ENCODE results near the gene C4B. TPM values are rescaled to one million over a fixed set of nuclear protein-coding genes. Genes with fewer than 3 reads are reported as not detected.
"Not testable (repeated sequence)": the region's sequence is repeated elsewhere in the genome, so short reads cannot be mapped to it uniquely, and the experiment has no call there.

C4B gene
- total RNA-seq, 1 donor from 2014 or later, result 38.0 TPM

DNA sequence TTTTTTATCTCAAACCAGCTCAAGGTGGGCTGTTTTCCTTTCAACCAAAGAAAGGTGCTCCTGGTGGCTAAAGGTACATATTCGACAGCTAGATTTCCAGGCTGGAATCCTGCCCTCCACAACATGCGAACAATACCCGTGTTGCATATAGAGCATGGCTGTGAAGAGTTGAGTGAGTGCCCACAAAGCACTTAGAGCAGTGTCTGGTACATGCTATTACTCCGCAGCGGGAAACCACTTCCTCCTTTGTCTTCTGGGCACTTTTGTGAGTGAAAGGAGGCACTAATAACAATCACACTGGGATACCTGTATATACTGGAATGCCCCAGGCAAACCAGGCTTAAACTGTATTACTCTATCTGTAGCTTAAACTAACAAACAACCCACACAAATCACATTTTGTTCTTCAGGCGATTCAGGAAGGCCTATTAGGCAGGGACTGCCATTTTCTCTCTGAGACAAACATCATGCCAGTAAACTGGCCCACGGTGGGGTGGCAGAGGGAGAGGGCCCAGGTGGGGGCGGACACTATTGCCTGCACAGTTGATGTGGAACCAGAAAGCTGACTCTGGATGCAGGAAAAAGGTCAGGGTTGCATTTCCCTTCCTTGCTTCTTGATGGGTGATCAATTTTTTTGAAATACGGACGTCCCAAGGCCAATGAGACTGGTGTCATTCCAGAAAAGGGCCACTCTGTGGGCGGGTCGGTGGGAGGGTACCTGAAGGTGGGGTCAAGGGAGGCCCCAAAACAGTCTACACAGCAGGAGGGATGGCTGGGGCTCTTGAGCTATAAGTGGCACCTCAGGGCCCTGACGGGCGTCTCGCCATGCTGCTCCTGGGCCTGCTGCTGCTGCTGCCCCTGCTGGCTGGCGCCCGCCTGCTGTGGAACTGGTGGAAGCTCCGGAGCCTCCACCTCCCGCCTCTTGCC, 23.3 kb downstream of the C4B start, which contains the start of gene CYP21A2:
TSS of gene CYP21A2 (plus strand) at position 818 of the 927 bp plus-strand sequence. CDS start at position 826, 8 bp downstream.
- not testable (repeated sequence) for DNase-seq

DNA sequence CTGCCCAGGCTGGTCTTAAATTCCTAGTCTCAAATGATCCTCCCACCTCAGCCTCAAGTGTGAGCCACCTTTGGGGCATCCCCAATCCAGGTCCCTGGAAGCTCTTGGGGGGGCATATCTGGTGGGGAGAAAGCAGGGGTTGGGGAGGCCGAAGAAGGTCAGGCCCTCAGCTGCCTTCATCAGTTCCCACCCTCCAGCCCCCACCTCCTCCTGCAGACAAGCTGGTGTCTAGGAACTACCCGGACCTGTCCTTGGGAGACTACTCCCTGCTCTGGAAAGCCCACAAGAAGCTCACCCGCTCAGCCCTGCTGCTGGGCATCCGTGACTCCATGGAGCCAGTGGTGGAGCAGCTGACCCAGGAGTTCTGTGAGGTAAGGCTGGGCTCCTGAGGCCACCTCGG, 24.3 kb downstream of the C4B start:
- DNase-seq, result not testable (repeated sequence)

DNA sequence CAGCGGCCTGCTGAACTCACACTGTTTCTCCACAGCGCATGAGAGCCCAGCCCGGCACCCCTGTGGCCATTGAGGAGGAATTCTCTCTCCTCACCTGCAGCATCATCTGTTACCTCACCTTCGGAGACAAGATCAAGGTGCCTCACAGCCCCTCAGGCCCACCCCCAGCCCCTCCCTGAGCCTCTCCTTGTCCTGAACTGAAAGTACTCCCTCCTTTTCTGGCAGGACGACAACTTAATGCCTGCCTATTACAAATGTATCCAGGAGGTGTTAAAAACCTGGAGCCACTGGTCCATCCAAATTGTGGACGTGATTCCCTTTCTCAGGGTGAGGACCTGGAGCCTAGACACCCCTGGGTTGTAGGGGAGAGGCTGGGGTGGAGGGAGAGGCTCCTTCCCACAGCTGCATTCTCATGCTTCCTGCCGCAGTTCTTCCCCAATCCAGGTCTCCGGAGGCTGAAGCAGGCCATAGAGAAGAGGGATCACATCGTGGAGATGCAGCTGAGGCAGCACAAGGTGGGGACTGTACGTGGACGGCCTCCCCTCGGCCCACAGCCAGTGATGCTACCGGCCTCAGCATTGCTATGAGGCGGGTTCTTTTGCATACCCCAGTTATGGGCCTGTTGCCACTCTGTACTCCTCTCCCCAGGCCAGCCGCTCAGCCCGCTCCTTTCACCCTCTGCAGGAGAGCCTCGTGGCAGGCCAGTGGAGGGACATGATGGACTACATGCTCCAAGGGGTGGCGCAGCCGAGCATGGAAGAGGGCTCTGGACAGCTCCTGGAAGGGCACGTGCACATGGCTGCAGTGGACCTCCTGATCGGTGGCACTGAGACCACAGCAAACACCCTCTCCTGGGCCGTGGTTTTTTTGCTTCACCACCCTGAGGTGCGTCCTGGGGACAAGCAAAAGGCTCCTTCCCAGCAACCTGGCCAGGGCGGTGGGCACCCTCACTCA, 25.0 kb downstream of the C4B start:
- DNase-seq, result not testable (repeated sequence)

DNA sequence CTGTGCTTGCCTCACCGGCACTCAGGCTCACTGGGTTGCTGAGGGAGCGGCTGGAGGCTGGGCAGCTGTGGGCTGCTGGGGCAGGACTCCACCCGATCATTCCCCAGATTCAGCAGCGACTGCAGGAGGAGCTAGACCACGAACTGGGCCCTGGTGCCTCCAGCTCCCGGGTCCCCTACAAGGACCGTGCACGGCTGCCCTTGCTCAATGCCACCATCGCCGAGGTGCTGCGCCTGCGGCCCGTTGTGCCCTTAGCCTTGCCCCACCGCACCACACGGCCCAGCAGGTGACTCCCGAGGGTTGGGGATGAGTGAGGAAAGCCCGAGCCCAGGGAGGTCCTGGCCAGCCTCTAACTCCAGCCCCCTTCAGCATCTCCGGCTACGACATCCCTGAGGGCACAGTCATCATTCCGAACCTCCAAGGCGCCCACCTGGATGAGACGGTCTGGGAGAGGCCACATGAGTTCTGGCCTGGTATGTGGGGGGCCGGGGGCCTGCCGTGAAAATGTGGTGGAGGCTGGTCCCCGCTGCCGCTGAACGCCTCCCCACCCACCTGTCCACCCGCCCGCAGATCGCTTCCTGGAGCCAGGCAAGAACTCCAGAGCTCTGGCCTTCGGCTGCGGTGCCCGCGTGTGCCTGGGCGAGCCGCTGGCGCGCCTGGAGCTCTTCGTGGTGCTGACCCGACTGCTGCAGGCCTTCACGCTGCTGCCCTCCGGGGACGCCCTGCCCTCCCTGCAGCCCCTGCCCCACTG, 25.9 kb downstream of the C4B start:
- not testable (repeated sequence) for DNase-seq

DNA sequence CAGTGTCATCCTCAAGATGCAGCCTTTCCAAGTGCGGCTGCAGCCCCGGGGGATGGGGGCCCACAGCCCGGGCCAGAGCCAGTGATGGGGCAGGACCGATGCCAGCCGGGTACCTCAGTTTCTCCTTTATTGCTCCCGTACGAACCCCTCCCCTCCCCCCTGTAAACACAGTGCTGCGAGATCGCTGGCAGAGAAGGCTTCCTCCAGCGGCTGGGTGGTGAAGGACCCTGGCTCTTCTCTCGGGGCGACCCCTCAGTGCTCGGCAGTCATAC, 26.4 kb downstream of the C4B start:
- not testable (repeated sequence) for DNase-seq

DNA sequence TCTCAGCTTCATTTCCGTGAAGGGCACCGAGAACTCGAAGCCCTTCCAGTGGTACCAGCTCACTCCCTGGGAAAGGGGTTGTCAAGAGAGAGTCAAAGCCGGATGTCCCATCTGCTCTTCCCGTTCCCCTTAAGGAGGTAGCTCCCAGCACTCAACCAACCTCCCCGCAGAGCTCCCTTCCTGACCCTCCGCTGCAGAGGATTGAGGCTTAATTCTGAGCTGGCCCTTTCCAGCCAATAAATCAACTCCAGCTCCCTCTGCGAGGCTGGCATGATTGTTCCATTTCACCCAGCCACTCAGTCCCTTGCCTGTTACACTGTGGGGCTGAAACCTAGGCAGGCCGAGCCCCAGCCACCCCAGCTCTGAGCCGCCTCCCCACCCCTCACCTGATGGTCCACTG, 26.8 kb downstream of the C4B start:
- not testable (repeated sequence) for DNase-seq

DNA sequence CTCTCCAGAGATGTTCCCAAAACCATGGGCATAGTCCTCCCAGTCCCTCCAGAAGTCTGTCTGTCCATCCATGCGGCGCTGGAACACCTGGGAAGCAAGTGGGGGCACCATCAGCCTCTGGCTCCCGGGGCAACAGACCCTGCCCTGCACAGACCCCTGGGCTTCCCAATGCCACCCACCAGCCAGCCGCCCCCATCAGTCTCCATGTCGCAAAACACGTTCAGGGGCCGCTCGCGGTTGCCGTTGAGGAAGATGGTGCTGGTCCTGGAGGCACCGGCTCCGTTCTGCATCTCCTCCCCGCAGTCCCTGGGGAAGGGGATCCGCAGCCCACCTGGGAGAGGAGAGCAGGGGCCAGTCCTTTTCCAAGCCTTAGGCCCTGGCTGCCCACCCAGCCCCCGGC, 27.7 kb downstream of the C4B start:
- not testable (repeated sequence) for DNase-seq

DNA sequence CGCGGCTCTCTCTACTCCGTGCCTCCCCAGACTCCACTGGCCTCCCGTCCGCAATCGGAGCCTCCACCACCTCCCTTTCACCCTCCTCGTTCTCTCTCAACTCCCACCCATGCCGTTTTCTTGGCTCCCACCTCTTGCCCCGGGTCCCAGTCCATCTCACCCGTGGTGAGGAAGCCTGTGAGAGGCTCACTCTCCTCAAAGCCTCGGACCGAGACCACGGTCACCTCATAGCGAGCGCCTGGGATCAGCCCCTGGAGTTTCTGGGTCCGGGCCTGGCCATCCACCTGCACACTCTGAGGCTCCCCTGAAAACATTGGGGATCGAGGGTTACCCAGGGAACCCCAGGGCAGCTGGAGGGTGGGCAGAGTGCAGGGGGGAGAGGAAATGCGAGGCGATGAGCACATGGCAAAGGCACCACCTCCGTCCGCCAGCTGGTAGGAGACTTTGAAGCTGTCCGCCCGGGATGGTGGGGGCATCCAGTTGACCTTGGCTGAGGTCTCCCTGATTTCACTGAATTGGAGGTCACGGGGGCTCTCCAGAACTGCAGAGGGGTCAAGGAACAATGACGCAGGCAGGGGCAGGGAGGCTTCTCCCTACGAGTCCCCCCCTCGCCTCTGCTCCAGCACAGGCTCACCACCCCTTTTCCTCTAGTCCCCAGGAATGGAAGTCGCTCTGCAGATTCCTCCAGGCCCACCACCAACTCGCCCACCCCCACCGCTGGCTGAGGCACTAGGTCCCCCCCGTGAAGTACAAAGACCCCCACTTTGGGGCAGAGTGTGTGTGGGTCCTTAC, 29.2 kb downstream of the C4B start:
- not testable (repeated sequence) for DNase-seq

DNA sequence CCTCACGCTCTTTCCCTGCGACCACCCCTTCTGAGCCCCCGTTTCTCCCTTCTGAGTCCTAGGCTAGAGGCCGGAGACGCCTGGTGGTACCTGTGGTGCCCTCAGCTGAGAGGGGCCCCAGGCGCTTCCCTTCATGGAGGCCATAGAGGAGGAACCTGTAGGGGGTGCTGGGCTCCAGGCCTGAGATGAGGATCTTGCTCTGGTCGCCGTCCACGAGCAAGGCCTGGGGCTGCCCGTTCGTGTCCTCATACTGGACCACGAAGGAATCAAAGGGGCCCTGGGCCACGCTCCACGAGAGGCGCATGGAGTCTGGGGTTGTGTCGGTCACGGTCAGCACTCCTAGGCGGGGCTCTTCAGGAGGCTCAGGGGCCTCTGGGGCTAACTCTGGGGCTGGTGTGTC, 30.3 kb downstream of the C4B start:
- not testable (repeated sequence) for DNase-seq

DNA sequence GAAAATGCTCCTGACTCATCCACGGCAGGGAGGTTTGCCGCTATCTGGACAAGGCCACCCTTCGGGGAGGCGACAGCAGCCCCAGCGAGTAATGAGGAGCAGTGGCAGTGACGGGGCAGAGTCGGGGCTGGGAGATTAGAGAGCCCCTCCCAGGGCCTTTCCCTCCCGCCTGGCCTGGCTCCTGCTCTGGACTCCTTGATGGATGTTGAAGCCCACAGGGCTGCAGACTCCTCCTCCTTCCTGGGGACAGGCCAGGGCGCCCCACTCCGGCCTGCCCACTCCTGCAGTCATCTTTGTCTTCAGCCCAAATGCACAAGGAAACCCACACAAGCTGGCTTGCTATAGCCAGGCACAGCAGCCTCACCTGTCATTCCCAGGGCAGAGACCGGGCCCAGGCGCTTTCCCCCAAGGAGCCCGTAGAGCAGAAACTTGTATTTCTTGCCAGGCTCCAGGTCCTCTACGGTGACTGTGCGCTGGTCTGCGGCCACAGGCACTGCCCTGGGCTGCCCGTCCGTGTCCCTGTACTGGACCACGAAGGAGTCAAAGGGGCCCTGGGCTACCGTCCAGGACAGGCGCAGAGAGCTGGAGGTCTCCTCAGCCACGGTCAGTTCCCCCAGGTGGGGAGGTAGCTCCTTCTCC, 31.3 kb downstream of the C4B start:
- DNase-seq, result no peak

DNA sequence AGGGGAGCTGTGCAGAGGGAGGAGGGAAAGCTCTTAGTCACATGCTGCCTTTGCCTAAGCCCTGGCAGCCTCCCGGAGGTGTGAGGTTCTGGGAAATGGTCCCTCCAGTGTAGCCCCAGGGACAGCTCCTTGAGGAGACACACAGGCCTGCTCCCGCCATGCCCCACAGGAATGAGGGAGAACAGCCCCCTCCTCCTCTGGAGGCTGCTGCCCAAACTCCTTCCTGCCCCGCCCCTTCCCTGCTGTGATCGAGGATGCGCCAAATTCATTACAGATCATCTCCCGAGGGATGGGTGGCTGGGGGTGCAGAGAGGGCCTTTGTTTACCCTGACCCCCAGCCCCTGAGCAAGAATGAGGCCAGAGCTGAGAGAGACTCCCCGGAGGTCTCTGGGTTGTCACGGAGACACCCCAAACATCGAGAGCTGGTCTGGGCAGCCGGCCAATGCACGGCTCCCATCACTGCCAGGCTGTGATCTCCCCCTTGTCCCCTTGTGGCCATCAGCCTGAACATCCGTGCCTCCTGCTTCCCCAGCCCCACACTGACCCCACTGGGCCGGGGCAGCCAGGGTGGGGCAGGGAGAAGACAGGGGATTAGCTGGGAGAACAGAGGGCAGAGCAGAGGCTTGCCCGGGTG, 32.0 kb downstream of the C4B start:
- DNase-seq, result peak; percentile 61

DNA sequence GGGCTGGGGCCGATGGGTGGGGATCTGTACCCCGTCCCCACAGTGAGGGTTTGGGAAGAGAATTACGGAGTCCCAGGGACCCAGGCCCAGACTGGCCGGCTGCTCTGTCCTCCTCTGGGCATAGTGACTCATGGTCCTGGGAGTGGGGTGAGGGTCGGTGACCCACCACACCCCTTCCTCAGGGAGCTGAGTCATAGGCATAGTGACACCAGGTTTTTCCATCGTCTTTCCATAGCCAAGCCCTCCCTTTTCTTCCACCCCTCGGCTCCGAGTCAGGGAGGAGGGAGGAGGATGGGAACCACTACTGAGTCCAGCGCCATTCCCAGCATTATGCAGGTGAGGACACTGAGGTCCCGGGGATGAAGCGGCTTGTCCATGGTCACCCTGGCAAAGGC, 32.5 kb downstream of the C4B start:
- peak; percentile 36 for DNase-seq

DNA sequence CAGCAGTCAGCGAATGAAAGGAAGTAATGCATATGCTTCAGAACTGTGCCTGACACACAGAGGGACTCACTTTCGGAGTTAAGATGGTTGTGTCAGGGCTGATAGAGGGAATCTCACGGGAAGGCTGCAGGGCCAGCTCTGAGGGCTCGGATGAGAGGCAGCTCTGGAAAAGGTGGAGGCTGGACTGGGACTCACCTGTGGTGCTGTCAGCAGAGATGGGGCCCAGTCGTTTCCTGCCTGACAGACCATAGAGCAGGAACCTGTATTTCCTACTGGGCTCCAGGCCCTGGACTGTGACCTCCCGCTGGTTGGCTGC, 32.9 kb downstream of the C4B start:
- peak; percentile 11 for DNase-seq

DNA sequence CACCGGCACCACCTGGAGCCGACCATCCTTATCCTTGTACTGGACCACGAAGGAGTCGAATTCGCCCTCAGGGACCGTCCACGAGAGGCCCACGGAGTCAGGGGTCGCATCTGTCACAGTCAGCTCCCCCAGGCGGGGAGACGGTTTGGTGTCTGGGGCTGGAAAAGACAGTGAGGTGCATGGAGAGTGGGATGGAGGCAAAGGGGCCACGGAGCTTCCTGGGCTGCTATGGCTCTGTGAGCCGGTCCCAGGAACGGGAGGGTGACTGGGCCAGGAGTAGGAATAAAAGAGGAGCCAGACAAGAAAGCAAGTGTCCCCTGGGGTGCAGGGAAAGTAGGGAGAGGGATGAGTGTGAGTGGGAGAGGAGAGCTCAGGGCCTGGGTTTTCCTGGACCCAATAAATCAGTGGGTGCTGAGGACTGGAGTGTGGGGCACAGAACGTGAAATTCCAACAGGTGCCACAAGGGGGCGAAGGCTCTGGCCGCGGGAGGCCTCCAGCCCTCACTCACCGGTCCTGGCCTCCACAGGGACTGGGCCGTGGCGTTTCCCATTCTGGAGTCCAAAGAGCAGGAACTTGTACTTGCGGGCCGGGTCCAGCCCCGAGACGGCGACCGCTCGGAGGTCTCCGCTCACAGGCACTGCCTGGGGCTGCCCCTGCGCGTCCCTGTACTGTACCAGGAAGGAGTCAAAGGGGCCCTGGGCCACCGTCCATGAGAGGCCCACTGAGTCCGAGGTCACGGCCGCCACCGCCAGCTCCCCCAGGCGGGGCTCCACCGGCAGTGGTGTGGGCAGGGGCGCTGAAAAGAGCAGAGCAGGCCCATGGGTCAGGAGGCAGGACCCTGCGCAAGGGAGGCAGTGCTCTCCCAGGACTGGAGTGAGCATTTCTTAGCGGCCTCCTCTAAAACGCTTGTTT, 33.5 kb downstream of the C4B start:
- peak; percentile 72 for DNase-seq

DNA sequence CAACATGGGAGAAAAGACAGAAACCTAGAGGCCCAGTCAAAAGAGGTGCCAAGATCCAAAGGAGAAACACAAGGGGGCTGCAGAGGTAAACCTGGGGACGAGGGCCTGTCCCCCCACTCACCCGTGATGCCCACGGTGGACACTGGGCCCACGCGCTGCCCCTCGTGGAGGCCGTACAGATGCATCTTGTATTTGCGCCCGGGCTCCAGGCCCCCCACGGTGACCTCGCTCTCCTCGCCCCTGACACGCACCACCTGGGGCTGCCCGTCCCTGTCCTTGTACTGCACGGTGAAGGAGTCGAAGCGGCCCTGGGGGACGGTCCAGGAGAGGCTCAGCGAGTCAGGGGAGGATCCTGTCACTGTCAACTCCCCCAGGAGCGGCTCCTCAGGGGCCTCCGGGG, 34.6 kb downstream of the C4B start:
- DNase-seq, result not testable (repeated sequence)

DNA sequence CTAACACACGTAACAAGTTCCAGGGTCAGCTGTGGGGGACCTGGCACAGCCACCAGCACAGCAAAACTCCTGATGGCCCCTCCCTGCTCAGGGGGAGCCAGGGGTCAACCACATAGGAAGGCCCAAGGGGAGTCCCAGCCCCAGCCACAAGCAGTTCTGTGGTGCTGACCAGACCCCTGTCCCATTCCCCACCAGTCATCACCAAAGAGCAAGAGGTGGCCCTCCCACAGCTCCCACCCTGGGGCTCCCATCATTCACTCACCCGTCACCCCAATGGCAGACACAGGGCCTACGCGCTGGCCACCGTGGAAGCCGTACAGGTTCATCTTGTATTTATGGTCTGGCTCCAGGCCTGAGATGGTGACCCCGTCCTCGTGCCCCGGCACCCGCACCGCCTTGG, 35.1 kb downstream of the C4B start:
- not testable (repeated sequence) for DNase-seq

DNA sequence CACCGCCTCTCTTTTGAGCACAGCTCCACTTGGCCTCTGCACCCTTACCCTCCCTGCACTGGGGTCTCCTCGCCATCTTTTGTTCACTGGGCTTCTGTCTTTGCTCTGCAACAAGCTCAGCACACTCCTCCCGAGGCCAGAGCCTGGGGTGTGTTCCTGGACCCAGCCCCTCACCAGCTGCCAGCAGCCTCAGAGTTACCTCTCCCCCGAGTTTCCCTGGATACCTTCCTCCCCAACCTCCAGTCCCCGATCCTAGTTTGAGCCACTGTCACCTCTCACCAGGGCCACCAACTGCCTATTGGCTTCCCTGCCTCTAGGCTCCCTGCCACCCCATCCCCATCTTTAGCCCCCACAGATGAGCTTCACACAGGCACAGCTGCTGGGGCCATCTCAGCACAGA, 36.0 kb downstream of the C4B start:
- DNase-seq, result no peak

DNA sequence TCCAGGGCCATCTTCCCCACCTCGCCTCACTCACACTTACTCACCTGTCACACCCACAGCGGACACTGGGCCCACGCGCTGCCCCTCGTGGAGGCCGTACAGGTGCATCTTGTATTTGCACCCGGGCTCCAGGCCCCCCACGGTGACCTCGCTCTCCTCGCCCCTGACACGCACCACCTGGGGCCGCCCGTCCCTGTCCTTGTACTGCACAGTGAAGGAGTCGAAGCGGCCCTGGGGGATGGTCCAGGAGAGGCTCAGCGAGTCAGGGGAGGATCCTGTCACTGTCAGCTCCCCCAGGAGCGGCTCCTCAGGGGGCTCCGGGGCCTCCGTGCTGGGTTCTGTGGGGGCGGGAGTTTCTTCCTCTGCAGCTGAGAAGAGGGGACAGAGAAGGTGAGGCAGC, 38.0 kb downstream of the C4B start:
- DNase-seq, result not testable (repeated sequence)

DNA sequence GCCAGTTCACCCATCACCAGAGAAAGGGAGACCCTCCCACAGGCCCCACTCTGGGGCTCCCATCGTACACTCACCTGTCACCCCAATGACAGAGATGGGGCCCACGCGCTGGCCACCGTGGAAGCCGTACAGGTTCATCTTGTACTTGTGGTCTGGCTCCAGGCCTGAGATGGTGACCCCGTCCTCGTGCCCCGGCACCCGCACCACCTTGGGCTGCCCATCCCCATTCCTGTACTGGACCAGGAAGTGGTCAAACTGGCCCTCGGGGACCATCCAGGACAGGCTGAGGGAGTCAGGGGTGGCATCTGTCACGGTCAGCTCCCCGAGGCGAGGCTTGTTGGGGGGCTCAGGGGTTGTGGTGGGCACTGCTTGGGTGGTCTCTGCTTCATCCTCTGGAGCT, 38.7 kb downstream of the C4B start:
- not testable (repeated sequence) for DNase-seq

All from tongue (tissue), 2 donors.